NCI-H1048 (cell line): Measurements from ENCODE around the gene TPM1.

Experiments
- DNase-seq: peaks from one replicate; lab custom pipeline; 2025; lab: John Stamatoyannopoulos, UW

Gene TPM1

DNA sequence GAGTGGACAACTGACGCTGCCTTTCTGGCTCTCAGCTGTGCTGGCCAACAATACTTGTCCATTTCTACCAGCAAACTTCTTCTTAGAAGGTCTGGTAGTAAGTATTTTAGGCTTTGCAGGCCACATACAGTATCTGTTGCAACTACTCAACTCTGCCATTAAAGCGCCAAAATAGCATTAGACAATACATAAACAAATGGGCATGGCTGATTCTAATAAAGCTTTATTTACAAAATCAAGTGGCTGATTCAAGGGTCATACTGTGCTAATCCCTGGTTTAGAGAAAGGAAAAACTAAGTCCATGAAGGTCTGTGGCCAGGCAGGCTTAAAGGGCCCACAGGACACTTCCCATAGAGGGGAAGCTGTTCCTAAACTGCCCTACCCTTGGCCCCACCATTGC is 26.3 kb upstream of the TPM1 start:
- DNase-seq, result no peak

GRCh38 chr15:63018639-63019038 is 23.9 kb upstream of the TPM1 start:
- no peak for DNase-seq

DNA sequence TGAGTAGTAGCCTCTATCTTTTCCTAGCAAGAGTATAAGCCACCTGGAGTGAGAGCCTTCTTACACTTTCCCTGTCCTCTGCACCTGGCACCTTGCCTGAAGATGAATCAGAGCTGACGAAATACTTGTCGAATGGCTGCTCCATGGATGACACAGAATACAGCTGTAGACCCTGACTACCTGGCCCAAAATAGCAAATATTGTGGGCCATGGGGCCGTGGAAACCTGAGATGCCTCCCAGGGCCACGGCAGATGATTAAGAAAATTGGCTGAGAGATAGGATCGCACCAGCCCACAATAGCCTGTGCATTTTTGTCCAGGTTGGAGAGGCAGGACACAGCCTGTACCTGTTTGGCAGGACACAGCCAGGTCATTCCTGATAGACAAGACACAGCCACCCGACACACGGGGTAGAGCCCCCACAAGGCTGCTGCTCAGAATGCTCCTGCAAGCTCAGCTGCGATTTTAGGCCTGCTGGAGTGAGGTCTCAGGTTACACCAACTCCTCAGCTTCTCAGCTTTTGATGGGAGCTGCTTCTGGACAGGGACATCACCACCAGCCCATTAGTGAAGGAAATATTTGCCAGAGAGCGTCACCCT is 22.9 kb upstream of the TPM1 start:
- DNase-seq, result no peak

DNA sequence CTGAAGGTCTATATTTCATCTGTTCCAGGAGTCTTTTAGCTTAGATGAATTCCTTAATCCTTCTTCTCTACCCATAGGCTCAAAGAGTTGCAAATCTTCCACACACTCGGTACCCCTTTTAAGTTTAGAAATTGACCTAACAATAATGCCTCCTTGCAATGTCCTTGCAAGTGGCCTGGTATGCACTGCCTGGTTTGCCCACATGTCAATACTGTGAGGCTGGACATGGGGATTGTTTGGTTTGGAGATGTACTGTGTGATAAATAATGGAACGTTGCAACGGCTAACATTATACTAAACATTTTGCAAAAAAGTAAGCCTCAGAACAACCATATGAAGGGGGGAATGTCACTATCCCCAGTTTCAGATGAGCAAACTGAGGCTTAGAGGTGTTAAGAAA is 22.4 kb upstream of the TPM1 start:
- no peak for DNase-seq

DNA sequence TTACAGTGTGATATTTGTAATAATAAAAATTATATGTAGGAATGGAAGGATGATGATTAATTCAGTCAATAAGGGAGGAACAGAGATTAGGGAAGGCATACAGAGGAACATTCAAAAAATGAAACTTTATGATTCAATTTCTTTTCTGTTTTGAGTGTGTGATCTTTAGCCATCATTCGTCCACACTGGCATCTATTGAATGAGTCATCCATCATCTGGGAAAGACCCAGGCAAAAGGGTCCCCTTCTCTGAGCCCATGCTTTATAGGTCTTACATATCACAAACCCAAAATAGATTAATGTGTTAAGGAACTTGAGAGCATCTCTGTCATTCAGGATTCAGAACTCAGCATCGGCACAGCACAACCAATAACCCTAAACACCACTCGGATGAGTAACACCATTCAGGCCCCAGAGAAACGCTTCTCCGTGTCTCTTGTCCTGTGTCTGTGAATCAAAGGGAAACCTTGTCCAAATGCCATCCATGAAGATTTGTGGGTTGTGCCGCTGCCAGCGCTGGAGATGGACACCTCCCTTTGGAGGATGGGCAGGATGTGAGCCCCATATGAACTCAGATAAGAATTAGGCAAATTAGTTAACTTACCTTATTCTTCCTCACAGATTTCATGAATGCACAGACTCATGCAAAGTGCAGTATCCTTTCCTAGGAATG is 21.7 kb upstream of the TPM1 start:
- no peak for DNase-seq

GRCh38 chr15:63022181-63022580 is 20.4 kb upstream of the TPM1 start:
- no peak for DNase-seq

GRCh38 chr15:63022663-63023062 is 19.9 kb upstream of the TPM1 start:
- DNase-seq, result no peak

- no peak for DNase-seq
These were observed 19.1 kb upstream of the TPM1 start for GRCh38 chr15:63023351-63023945.

- DNase-seq, result no peak
These were observed 17.1 kb upstream of the TPM1 start for GRCh38 chr15:63025460-63025859.

DNA sequence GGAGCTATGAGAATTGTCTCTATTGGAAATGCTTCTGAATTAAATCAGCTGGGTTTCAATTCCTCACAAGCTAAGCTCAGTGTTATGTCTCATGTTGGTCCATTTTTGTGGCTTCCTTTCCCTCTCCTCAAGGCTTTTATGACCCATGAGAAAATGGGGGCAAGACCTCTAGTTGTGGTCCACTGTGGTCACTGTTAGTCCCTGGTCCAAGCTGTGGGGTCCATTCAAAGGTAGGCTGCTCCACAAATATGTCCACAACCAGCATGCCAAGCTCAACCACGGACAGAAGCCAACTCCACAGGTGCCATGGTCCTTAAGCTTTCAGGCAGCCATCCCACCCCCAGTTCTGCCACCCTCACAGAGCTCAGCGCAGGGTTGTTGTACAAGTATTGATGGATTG is 14.9 kb upstream of the TPM1 start:
- no peak for DNase-seq

DNA sequence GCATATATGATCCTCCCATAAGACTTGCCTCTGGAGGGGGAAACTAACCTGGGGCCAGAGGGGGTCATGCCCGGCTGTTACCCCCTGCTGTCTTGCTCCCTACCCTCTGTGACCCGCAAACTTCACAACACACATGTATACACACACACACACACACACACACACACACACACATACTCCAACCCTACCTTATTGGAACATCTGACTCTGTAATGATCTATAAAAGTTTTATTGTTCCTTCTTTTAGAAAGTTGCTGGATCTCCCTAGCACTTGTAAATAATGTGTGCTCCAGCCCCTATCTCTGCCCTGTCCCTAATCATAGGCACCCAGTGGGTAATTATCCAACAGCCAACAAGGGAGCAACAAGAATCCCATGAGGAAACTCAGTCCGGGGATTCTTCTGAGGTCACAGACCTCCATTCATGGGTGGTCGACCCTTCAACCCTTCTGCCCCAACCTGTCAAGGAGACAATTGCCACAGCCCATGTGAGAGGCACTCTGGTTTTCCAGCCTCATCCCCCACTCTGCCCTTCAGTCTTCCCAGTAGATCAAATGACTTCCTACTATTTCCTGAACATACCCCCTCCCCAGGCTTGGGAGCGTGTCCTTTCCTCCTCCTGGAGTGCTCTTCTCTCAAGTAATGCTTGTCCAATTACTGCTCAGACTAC is 14.0 kb upstream of the TPM1 start:
- DNase-seq, result no peak

GRCh38 chr15:63029676-63030075 is 12.9 kb upstream of the TPM1 start:
- DNase-seq, result no peak

DNA sequence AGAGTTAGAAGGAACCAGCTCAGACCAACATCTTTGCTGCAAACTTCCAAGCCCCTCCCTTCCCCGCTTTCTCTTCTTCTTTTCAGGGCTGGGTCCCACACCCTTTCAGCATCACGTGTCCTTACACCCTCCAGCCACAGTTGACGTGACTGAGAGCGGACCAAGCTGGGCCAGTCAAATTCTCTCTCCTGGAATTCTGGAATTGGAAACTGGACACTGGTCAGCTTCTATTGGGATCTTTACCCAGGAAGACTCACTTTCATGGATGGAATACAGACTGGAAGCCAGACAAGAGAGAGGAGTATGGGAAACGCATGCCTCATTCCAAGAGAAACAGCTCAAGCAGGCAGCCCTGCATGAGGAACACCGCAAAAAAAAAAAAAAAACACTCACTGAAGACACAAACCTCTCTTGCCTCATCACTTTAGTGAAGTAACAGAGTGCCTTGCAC is 12.4 kb upstream of the TPM1 start:
- DNase-seq, result no peak

DNA sequence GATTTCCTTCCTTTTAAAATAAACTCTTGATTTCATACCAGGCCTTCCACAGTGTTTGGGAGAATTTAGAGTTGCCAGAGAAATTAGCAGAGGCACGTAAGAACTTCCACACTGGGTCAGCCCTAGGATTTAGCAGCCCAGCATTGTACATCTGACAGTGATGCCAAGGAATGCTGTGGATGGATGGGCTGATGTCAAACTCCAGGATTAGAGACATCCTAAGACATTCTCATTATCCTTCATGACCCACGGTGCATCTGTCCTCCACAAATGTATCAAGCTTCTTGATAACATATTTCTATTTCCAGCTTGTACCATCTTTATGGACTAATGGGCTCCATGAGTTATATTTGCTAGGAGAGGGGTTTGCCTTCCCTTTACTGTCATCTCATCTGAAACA is 8.0 kb upstream of the TPM1 start:
- no peak for DNase-seq

GRCh38 chr15:63035253-63035652 is 7.3 kb upstream of the TPM1 start:
- no peak for DNase-seq

- DNase-seq, result no peak
These were observed 6.6 kb upstream of the TPM1 start for GRCh38 chr15:63035977-63036376.

GRCh38 chr15:63037976-63038720 is 4.4 kb upstream of the TPM1 start:
- DNase-seq, result no peak

- DNase-seq, result no peak
These were observed 3.4 kb upstream of the TPM1 start for GRCh38 chr15:63038926-63039673.

GRCh38 chr15:63039811-63040210 is 2.7 kb upstream of the TPM1 start:
- DNase-seq, result no peak

DNA sequence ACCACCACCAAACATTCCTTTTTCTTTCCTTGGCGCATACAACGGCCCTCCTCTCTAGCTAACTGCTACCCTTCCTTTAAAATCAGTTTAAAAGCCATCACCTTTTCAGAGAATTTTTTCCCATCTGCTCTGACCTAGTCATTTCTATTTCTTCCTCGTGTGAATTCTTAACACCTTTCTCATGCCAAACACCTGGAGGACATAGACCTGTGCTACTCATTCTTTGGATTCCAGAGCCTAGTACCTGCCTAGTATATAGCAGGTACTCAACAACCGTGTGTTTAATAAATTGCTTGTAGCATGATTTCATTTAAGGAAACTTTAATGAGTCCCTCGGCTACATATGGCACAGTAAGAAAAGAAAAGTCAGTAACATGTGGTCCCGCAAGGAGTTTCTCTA is 2.0 kb upstream of the TPM1 start:
- DNase-seq, result no peak

DNA sequence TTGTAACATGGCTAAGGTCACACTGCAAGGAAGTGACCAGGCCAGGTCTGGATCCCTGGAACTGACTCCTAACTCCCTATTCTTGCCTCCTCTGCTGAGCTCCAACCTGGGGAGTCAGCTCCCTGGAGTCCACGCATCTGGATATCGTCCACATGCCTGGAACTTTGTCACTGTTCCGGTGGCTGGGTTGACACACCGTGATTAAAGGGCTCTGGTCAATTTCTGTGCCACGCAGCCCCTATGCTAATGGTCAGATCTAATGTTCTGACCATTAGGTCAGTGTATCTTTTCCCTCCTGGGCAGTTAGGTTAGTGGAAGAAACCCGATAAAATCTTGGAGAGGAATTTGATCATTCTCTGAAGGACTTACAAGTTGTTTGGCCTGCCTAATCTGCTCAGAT is 1.6 kb upstream of the TPM1 start:
- DNase-seq, result no peak
